Measurements from ENCODE around the gene PGAP6. TPM values are rescaled to one million over a fixed set of nuclear protein-coding genes. Genes with fewer than 3 reads are reported as not detected.
A peak's percentile ranks its signal among the peaks of the same experiment; 100 is the strongest.

The PGAP6 gene
- total and polyA plus RNA-seq, 9 of the 15 experiments (the other 6 are each of a cell fraction or from before 2014, with no cell fraction given) = 0.45 to 50.2 (median 39.3) TPM

GRCh38 chr16:396605-397004 lies 14.8 kb upstream of the PGAP6 start (continued):
- TF ChIP-seq MLLT1 (IDR thresholded peaks at IDR 0.05) (peak in 1 of 2 experiments; percentile 68; a peak in 2 of 4 replicates), TGIF2 (CRISPR knock-in tag; IDR thresholded peaks at IDR 0.05) (no peak), POLR3A (IDR thresholded peaks at IDR 0.05; ENCODE audit: borderline replicate concordance, extremely low read depth, insufficient read depth, insufficient read length) (no peak), ZNF699 (CRISPR knock-in tag; IDR thresholded peaks at IDR 0.05; ENCODE audit: insufficient replicate concordance) (no peak), ZFP30 (CRISPR knock-in tag; IDR thresholded peaks at IDR 0.05; ENCODE audit: borderline replicate concordance) (no peak), TFAM (CRISPR knock-in tag; conservative IDR thresholded peaks at IDR 0.05) (no peak), HLTF (IDR thresholded peaks at IDR 0.05) (no peak), POLR3G (IDR thresholded peaks at IDR 0.05; ENCODE audit: extremely low read depth, insufficient read length, insufficient replicate concordance) (no peak), TEAD2 (tag; IDR thresholded peaks at IDR 0.05) (no peak), BRF2 (IDR thresholded peaks at IDR 0.05; ENCODE audit: borderline replicate concordance, insufficient read depth, insufficient read length) (no peak), SMARCC2 (IDR thresholded peaks at IDR 0.05; ENCODE audit: low read depth) (no peak), ZKSCAN1 (IDR thresholded peaks at IDR 0.05; ENCODE audit: low read depth, low read length) (no peak), NR4A1 (CRISPR knock-in tag; IDR thresholded peaks at IDR 0.05) (no peak), NR4A1 (tag; IDR thresholded peaks at IDR 0.05) (no peak), NFE2 (IDR thresholded peaks at IDR 0.05; ENCODE audit: low read depth) (no peak), HDAC6 (IDR thresholded peaks at IDR 0.05; ENCODE audit: low read depth, low read length) (no peak), TOE1 (IDR thresholded peaks at IDR 0.05; ENCODE audit: borderline replicate concordance) (0 out of 2 replicates have a peak, but pooled peaks have one; percentile 62), TOE1 (CRISPR knock-in tag; IDR thresholded peaks at IDR 0.05; ENCODE audit: borderline replicate concordance, low read depth) (no peak), ZBTB12 (CRISPR knock-in tag; IDR thresholded peaks at IDR 0.05) (no peak), MIER1 (IDR thresholded peaks at IDR 0.05; ENCODE audit: low read depth) (no peak), PHB2 (IDR thresholded peaks at IDR 0.05; ENCODE audit: low read depth) (no peak), STAT5B (CRISPR knock-in tag; IDR thresholded peaks at IDR 0.05) (no peak), SREBF2 (CRISPR knock-in tag; IDR thresholded peaks at IDR 0.05) (no peak), CXXC5 (CRISPR knock-in tag; IDR thresholded peaks at IDR 0.05) (no peak; the same call in none of the 2 replicates), ELF2 (CRISPR knock-in tag; IDR thresholded peaks at IDR 0.05) (no peak), MTA1 (IDR thresholded peaks at IDR 0.05; ENCODE audit: borderline replicate concordance) (peak; percentile 87), SAFB2 (IDR thresholded peaks at IDR 0.05; ENCODE audit: borderline replicate concordance, low read depth, low read length, severe bottlenecking) (no peak)
- TF ChIP-seq, protein P1, sequence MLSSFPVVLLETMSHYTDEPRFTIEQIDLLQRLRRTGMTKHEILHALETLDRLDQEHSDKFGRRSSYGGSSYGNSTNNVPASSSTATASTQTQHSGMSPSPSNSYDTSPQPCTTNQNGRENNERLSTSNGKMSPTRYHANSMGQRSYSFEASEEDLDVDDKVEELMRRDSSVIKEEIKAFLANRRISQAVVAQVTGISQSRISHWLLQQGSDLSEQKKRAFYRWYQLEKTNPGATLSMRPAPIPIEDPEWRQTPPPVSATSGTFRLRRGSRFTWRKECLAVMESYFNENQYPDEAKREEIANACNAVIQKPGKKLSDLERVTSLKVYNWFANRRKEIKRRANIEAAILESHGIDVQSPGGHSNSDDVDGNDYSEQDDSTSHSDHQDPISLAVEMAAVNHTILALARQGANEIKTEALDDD (IDR thresholded peaks at IDR 0.05) = no peak

Data from K562 (cell line).